GM23338 (cell line): Measurements from ENCODE around the gene GNPTG. TPM values are rescaled to one million over a fixed set of nuclear protein-coding genes. Genes with fewer than 3 reads are reported as not detected.

Experiments used
- ATAC-seq: fragments of 200-7000 bp; cut with Tn5 transposase; 3 replicates; pipeline ENCODE4 v1.9.1; 2020
- DNase-seq: peaks from one replicate; pipeline ENCODE4 v3.0.0-alpha.2; 2015; ENCODE audit warnings: low spot score
- H2AFZ ChIP-seq: fragments of 200-600 bp; sonication (generic); 2 replicates; pipeline ENCODE4 v1.8.0; 2016; ENCODE audit warnings: antibody characterized with exemption, mild to moderate bottlenecking, moderate library complexity
- H3F3A ChIP-seq: fragments of 200-600 bp; sonication (generic); replicated peaks from 2 replicates; pipeline ENCODE4 v1.8.0; 2017; ENCODE audit warnings: antibody characterized with exemption, mixed run types, low read depth
- H3K27ac ChIP-seq: fragments of 200-600 bp; sonication (generic); 2 replicates; pipeline ENCODE4 v1.6.1; 2016; ENCODE audit warnings: low read depth
- H3K27me3 ChIP-seq: fragments of 200-600 bp; sonication (generic); 2 replicates; pipeline ENCODE4 v1.8.0; 2016; ENCODE audit warnings: mild to moderate bottlenecking, mixed run types, moderate library complexity; ENCODE audit not compliant: insufficient read depth
- H3K36me3 ChIP-seq: fragments of 200-600 bp; sonication (generic); 2 replicates; pipeline ENCODE4 v1.8.0; 2016; ENCODE audit warnings: mild to moderate bottlenecking; ENCODE audit not compliant: insufficient read depth
- H3K4me1 ChIP-seq: fragments of 200-600 bp; sonication (generic); 2 replicates; pipeline ENCODE4 v1.8.0; 2016; ENCODE audit warnings: mild to moderate bottlenecking, moderate library complexity; ENCODE audit not compliant: insufficient read depth
- H3K4me2 ChIP-seq: fragments of 200-600 bp; sonication (generic); 2 replicates; pipeline ENCODE4 v1.7.1; 2017; ENCODE audit warnings: mixed run types
- H3K4me3 ChIP-seq: fragments of 200-600 bp; sonication (generic); 2 replicates; pipeline ENCODE4 v1.6.1; 2016; ENCODE audit warnings: mixed run types
- H3K79me2 ChIP-seq: fragments of 200-600 bp; sonication (generic); replicated peaks from 2 replicates; pipeline ENCODE4 v1.8.0; 2017; ENCODE audit warnings: mild to moderate bottlenecking; ENCODE audit not compliant: insufficient read depth
- H3K9me2 ChIP-seq: fragments of 200-600 bp; sonication (generic); 2 replicates; pipeline ENCODE4 v1.8.0; 2017; ENCODE audit not compliant: insufficient read depth
- H4K20me1 ChIP-seq: fragments of 200-600 bp; sonication (generic); replicated peaks from 2 replicates; pipeline ENCODE4 v1.8.0; 2017; ENCODE audit warnings: mild to moderate bottlenecking; ENCODE audit not compliant: insufficient read depth
- H3K27ac Mint-ChIP-seq: 2 replicates; pipeline ENCODE4 v1.8.0; 2020; ENCODE audit warnings: inconsistent platforms, mild to moderate bottlenecking, moderate library complexity, mixed read lengths
- H3K27me3 Mint-ChIP-seq: 3 replicates; pipeline ENCODE4 v1.8.0; 2022; ENCODE audit warnings: low read depth, mild to moderate bottlenecking, moderate library complexity, mixed read lengths, inconsistent platforms; ENCODE audit not compliant: insufficient read depth, poor library complexity
- H3K36me3 Mint-ChIP-seq: 3 replicates; pipeline ENCODE4 v1.8.0; 2021; ENCODE audit warnings: low read depth, mild to moderate bottlenecking, inconsistent platforms, moderate library complexity, mixed read lengths
- H3K4me1 Mint-ChIP-seq: 3 replicates; pipeline ENCODE4 v1.8.0; 2020; ENCODE audit warnings: mild to moderate bottlenecking, inconsistent platforms, mixed read lengths
- H3K4me3 Mint-ChIP-seq: 3 replicates; pipeline ENCODE4 v1.8.0; 2021; ENCODE audit warnings: moderate library complexity, mild to moderate bottlenecking, inconsistent platforms, mixed read lengths
- H3K9me3 Mint-ChIP-seq: 3 replicates; pipeline ENCODE4 v1.8.0; 2020; ENCODE audit warnings: moderate library complexity, mild to moderate bottlenecking, inconsistent platforms, mixed read lengths
- CREB1 ChIP-seq: fragments of 250-450 bp; sonication (Bioruptor Pico); IDR thresholded peaks from 2 replicates; pipeline ENCODE4 v1.5.0; 2020; ENCODE audit warnings: low read depth, mild to moderate bottlenecking, moderate library complexity
- CTCF ChIP-seq, 2 experiments: fragments of 200-600 bp in 1 of 2; sonication (generic) in 1 of 2; conservative IDR thresholded peaks; 2 replicates each; pipeline versions ENCODE4 v1.5.1 to v1.6.1; 2016 to 2017; ENCODE audit warnings: antibody characterized with exemption in 2 of 2, low read depth in 2 of 2, mild to moderate bottlenecking in 2 of 2, moderate library complexity in 1 of 2
- ETS1 ChIP-seq: IDR thresholded peaks from 2 replicates; pipeline ENCODE4 v1.6.1; 2016; ENCODE audit warnings: antibody characterized with exemption
- EZH2 ChIP-seq: fragments of 200-600 bp; sonication (generic); IDR thresholded peaks from one replicate; pipeline ENCODE4 v1.8.0; 2017; ENCODE audit warnings: antibody characterized with exemption, mild to moderate bottlenecking, low read depth; ENCODE audit not compliant: unreplicated experiment
- EZH2phosphoT487 ChIP-seq: fragments of 200-600 bp; sonication (generic); IDR thresholded peaks from one replicate; pipeline ENCODE4 v1.8.1; 2018; ENCODE audit warnings: antibody characterized with exemption; ENCODE audit not compliant: unreplicated experiment
- JUNB ChIP-seq: IDR thresholded peaks from one replicate; pipeline ENCODE4 v1.6.1; 2016; ENCODE audit warnings: antibody characterized with exemption; ENCODE audit not compliant: unreplicated experiment
- NANOG ChIP-seq: IDR thresholded peaks from 2 replicates; pipeline ENCODE4 v1.6.1; 2016; ENCODE audit warnings: antibody characterized with exemption, borderline replicate concordance
- POLR2AphosphoS5 ChIP-seq: IDR thresholded peaks from 2 replicates; pipeline ENCODE4 v1.6.1; 2016; ENCODE audit warnings: antibody characterized with exemption, low read depth
- REST ChIP-seq: IDR thresholded peaks from one replicate; pipeline ENCODE4 v1.6.1; 2018; ENCODE audit warnings: antibody characterized with exemption; ENCODE audit not compliant: unreplicated experiment
- STAT1 ChIP-seq: IDR thresholded peaks from one replicate; pipeline ENCODE4 v1.6.1; 2016; ENCODE audit warnings: antibody characterized with exemption; ENCODE audit not compliant: unreplicated experiment
- ZNF114 ChIP-seq: fragments of 250-450 bp; sonication (Bioruptor Pico); IDR thresholded peaks from 2 replicates; pipeline ENCODE4 v1.5.0; 2020; ENCODE audit warnings: mild to moderate bottlenecking, moderate library complexity
- ZNF331 ChIP-seq: fragments of 250-450 bp; sonication (Bioruptor Pico); IDR thresholded peaks from 2 replicates; pipeline ENCODE4 v1.5.0; 2020; ENCODE audit warnings: low read depth, mild to moderate bottlenecking, moderate library complexity
- ZNF462 ChIP-seq: fragments of 250-450 bp; sonication (Bioruptor Pico); IDR thresholded peaks from 2 replicates; pipeline ENCODE4 v1.5.0; 2020; ENCODE audit warnings: mild to moderate bottlenecking, moderate library complexity
- polyA plus RNA-seq: library from polyadenylated mRNA; unstranded; fragments of >200 nt; fragmentation: Nextera tagmentation; extraction: Ambion mirVana; gene quantifications from 2 replicates; pipeline ENCODE4 v1.2.1, GENCODE V29; 2016
- total RNA-seq: library from RNA; depleted of rRNA; stranded (reverse); fragments of >200 nt; shearing (Covaris generic); gene quantifications from 2 replicates; pipeline ENCODE4 v1.2.3, GENCODE V29; 2014

Gene GNPTG
- total and polyA plus RNA-seq, 2 experiments from 2014 or later: 23.3 to 41.0 TPM

GRCh38 chr16:1395444-1396031 lies 43.8 kb downstream of the GNPTG start:
- no peaks in the 10 kb centered on the region for H3K36me3 ChIP-seq
- Mint-ChIP-seq H3K27ac (no peak overlapping the region), H3K4me3 (no peak overlapping the region), H3K27me3 (peaks cover 6% of the 10 kb centered on the region), H3K9me3 (no peaks in the 10 kb centered on the region), H3K36me3 (peaks cover 4% of the 10 kb centered on the region; the same call in 2 of the 3 replicates), H3K4me1 (no peaks in the 10 kb centered on the region; the same call in 2 of the 3 replicates)
- H3K79me2 ChIP-seq: no peaks in the 10 kb centered on the region
- H3K4me3 ChIP-seq: no peak overlapping the region
- no peak for ATAC-seq
- no peaks in the 10 kb centered on the region for H3K9me2 ChIP-seq
- H3K27ac ChIP-seq: no peak overlapping the region
- no peak for DNase-seq
- H3F3A ChIP-seq: no peaks in the 10 kb centered on the region
- no peaks in the 10 kb centered on the region; the same call in 1 of the 2 replicates for H4K20me1 ChIP-seq
- no peak overlapping the region for H2AFZ ChIP-seq
- H3K27me3 ChIP-seq: no peaks in the 10 kb centered on the region
- TF ChIP-seq ETS1: no peak
- TF ChIP-seq ZNF462 (CRISPR knock-in tag): no peak
- TF ChIP-seq CTCF (conservative IDR thresholded peaks at IDR 0.05; ENCODE audit: low read depth in 2 of 2): no peak
- TF ChIP-seq STAT1: no peak
- TF ChIP-seq CREB1: no peak
- no peak for TF ChIP-seq EZH2phosphoT487
- no peak for TF ChIP-seq EZH2
- TF ChIP-seq ZNF114 (CRISPR knock-in tag): no peak
- no peak for TF ChIP-seq REST
- no peak for TF ChIP-seq POLR2AphosphoS5
- TF ChIP-seq NANOG: no peak
- no peak for TF ChIP-seq ZNF331 (CRISPR knock-in tag)
- TF ChIP-seq JUNB: no peak
- no peak overlapping the region for H3K4me2 ChIP-seq
- no peaks in the 10 kb centered on the region for H3K4me1 ChIP-seq
